ENCODE data around the gene IKZF4. TPM values are rescaled to one million over a fixed set of nuclear protein-coding genes. Genes with fewer than 3 reads are reported as not detected.

IKZF4 gene
- 0.57 and 1.5 TPM in 2 replicates for total RNA-seq

DNA sequence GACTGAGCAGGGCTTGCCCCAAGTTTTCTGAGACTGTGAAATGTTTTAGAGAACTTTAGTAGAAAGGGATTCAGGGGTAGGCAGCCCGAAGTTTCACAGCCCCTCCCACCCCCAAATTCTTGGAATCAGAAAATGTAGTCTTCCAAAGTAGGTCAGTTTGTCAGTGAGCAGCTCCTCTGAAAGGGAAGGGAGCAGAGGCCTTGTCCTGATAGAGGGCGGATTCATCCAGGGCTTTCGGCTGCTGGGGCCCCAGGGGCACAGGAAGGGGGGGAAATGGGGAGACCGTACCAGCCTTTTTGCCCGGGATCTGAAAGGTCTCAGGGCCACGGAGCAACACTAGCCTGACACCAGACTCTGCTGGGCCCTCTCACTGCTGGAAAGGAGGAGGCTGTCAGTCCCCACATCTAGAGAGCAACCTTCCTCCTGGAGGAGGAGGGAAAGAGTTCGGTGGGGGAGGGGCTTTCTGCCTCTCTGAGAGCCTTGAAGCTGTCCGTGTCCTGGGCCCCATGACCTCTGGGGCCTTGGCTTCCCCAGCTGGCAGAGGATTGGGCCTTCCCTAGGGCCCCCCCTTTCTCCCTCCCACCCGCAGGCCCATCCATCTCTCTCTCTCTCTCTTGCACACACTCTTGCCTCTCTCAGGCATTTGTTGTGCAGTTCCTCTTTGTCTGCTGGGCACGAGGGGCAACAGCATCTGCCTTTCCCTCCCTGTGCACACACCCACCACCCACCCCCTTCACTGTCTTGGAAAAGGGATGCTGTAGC is at the start of gene IKZF4:
Gene IKZF4, plus strand, starts transcription at position 621 of the 762 bp plus-strand sequence. CDS start 451 bp downstream, outside the sequence.

DNA sequence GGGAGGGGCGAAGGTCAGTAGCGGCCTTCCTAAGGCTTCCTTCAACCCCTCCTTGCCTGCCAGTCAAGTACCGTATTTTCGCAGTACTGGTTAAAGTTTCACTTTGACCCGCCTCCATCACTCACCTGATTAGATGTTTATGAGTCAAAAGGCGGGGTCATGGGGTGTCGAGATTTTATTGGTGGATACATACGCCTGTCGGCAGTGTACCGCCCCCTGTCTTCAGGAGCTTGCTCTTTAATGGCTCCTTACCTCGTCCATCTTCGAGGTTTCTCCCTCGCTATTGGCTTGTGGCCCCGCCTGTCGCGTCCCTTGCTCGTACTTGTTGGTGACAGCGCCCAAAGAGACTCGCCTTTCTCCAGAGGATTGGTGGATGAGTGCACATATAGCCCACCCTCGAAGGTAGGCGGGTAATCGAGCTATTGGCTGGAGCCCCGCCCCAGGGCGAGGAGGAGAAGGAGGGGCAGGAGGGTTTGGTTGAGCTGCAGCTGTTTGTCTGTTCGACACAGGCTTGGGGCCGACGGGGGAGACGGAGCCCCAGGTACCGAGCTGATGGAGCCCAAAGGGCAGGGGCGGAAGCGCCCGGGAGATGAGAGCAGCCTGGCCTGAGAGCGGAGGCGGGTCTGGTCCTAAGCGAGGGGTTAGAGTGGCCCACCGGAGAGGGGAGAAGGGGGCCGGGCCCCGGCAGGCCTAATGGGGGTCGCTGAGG is 47.1 kb upstream of the IKZF4 start, which contains the start of gene RAB5B:
Gene RAB5B, plus strand, starts transcription at position 480 of the 709 bp plus-strand sequence. CDS start 12,883 bp downstream, outside the sequence.

DNA sequence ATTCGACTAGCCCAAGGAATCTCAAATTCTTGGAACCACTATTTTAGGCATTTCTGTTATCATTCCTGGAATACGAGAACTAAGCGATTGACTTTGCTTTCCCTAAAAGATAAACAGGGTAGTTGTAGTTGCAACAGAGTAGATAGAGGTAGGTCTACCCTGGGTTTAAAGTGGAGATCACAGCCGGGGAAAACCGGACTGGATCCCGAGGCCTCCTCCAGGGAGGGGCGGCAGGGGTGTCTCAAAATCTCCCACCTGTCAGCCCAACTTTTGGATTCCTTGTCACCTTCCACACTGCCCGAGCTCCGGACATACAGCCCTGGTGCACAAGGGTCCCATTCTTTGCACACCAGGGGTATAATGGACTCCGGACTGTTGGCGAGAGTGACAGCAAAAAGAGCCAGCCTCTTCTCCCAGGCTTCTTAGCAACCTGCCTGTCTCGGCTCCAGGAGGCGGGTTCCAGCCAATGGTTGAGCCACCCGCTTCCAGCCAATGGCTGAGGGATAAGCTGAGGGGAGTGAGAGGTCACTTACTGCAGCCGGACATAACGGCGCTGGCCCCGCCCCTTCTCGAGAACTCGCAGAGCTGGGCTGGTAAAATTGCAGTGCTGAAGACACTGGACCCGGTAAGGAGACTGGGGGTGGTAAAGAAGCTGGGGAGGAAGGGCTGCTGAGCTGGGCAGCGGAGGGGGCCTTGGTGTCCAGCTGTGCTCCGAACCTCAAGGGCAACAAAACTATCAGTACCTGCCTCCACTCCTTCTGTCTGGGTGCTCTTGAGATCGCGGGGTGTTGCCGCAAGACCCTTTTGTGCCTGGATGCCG is 23.9 kb upstream of the IKZF4 start, which contains the start of gene SUOX:
Gene SUOX, plus strand, starts transcription at position 562 of the 820 bp plus-strand sequence. CDS start 4,946 bp downstream, outside the sequence.

DNA sequence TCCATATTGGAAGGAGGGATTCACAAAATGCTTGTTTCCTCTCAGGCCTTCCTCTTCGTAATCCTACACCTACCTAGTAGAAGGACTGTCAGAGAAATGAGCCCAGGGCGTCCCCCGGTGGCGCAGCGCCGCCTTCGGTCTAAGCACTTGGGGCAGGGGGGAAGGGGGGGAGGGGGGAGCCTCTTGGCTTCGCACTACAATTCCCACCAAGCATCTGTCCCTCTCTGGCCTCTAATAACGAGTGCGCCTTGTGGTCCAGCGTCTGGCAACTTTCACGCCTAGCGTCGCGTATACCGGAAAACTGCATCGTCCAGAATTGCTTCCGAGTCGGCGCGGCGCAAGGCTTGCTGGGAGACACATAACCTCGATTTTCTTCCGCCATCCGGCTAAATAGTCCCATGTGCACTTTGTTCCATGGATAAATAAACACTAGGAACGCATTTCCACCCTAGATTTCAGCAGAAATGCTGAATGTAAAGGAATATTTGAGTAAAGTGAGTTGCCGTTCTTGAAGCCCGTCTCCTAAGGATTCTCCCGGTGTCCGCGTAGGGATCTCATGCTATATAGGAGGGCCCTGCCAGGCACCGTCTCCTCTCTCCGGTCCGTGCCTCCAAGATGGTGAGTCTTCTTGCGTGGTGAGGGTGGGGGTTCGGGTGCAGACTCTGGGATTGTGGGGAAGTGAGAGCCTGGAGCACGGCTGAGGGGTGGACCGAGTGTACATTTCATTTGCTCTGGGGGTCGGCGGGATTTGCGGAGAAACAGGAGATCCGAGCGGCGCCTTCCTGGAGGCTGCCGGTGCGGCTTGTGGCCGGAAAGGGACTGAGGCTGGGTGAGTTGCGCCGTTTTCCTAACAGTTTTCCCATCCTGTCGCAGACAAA is 20.9 kb downstream of the IKZF4 start, which contains the start of gene RPS26:
Gene RPS26, plus strand, starts transcription at position 367 of the 878 bp plus-strand sequence. Its CDS starts 249 bp downstream, at position 616.

DNA sequence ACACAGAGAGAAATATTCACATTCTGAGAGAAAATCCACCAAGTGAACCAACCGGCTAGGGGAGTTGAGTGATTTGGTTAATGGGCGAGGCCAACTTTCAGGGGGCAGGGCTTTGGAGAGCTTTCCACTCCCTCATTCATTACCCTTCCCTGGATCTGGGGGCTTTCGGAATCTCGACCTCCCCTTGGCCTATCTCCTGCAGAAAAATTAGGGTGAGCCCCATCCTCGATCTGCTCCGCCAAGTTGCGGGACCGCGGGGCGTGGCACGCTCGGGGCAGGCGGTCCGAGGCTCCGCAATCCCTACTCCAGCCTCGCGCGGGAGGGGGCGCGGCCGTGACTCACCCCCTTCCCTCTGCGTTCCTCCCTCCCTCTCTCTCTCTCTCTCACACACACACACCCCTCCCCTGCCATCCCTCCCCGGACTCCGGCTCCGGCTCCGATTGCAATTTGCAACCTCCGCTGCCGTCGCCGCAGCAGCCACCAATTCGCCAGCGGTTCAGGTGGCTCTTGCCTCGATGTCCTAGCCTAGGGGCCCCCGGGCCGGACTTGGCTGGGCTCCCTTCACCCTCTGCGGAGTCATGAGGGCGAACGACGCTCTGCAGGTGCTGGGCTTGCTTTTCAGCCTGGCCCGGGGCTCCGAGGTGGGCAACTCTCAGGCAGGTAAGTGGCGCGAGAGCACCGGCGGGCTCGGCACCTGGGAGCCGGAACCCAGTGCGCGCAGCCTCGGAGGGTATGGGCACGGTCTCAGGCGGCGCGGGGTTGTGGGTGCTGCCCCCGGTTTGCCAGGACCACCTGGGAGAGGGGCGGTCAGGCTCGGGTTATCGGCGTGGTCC is 59.1 kb downstream of the IKZF4 start, which contains the start of gene ERBB3:
Gene ERBB3, plus strand, starts transcription at position 443 of the 833 bp plus-strand sequence. Its CDS starts 136 bp downstream, at position 579.

Other genes starting within 250 kb of the IKZF4 start
- 77.5 and 89.2 TPM in 2 replicates for gene SARNP, start 203.3 kb upstream of the IKZF4 start, total RNA-seq
- 23.0 and 23.5 TPM in 2 replicates for gene ORMDL2, start 203.0 kb upstream of the IKZF4 start, total RNA-seq
- gene DNAJC14, start 191.5 kb upstream of the IKZF4 start, total RNA-seq = 54.5 and 58.3 TPM in 2 replicates
- 5.9 and 6.1 TPM in 2 replicates for gene MMP19, start 178.1 kb upstream of the IKZF4 start, total RNA-seq
- gene PYM1, start 93.1 kb upstream of the IKZF4 start, total RNA-seq = 34.8 and 39.7 TPM in 2 replicates
- gene DGKA, start 89.9 kb upstream of the IKZF4 start, total RNA-seq = 18.8 and 25.6 TPM in 2 replicates
- 0.28 and 0.71 TPM in 2 replicates for gene PMEL, start 55.0 kb upstream of the IKZF4 start, total RNA-seq
- 7.1 and 8.5 TPM in 2 replicates for gene CDK2, start 54.2 kb upstream of the IKZF4 start, total RNA-seq
- gene RAB5B, start 47.0 kb upstream of the IKZF4 start, total RNA-seq = 34.4 and 43.4 TPM in 2 replicates
- gene SUOX, start 23.8 kb upstream of the IKZF4 start, total RNA-seq = 8.7 and 9.2 TPM in 2 replicates
- 52.3 and 82.2 TPM in 2 replicates for gene RPS26, start 20.9 kb downstream of the IKZF4 start, total RNA-seq
- gene ERBB3, start 59.1 kb downstream of the IKZF4 start, total RNA-seq = 0.28 TPM in 2 replicates
- gene PA2G4, start 83.5 kb downstream of the IKZF4 start, total RNA-seq = 86.5 and 93.8 TPM in 2 replicates
- 4,326 and 4,609 TPM in 2 replicates for gene RPL41, start 95.6 kb downstream of the IKZF4 start, total RNA-seq
- gene ZC3H10, start 97.2 kb downstream of the IKZF4 start, total RNA-seq = 5.7 and 6.6 TPM in 2 replicates
- gene ESYT1, start 107.2 kb downstream of the IKZF4 start, total RNA-seq = 163 and 185 TPM in 2 replicates
- gene MYL6B, start 131.5 kb downstream of the IKZF4 start, total RNA-seq = 94.5 and 122 TPM in 2 replicates
- 2,455 and 2,914 TPM in 2 replicates for gene MYL6, start 137.3 kb downstream of the IKZF4 start, total RNA-seq
- gene SMARCC2, start 168.4 kb downstream of the IKZF4 start, total RNA-seq = 40.0 and 47.7 TPM in 2 replicates
- gene RNF41, start 200.9 kb downstream of the IKZF4 start, total RNA-seq = 165 and 169 TPM in 2 replicates
- gene NABP2, start 203.3 kb downstream of the IKZF4 start, total RNA-seq = 21.9 and 22.6 TPM in 2 replicates
- under 0.01 TPM in 2 replicates for gene SLC39A5, start 209.0 kb downstream of the IKZF4 start, total RNA-seq
- gene ANKRD52, start 237.3 kb downstream of the IKZF4 start, total RNA-seq = 9.7 and 12.2 TPM in 2 replicates
- 6.4 and 8.0 TPM in 2 replicates for gene COQ10A, start 245.9 kb downstream of the IKZF4 start, total RNA-seq

Measured in smooth muscle cell of bladder (primary cell).